HFFc6 (cell line): ENCODE data around the gene IRF5. TPM values are rescaled to one million over a fixed set of nuclear protein-coding genes. Genes with fewer than 3 reads are reported as not detected.
A peak's percentile ranks its signal among the peaks of the same experiment; 100 is the strongest.

Experiments
- DNase-seq: peaks from one replicate; pipeline ENCODE4 v3.0.0-alpha.2; 2018
- H3K27ac Mint-ChIP-seq: 2 replicates; pipeline ENCODE4 v1.8.0; 2020; ENCODE audit warnings: mild to moderate bottlenecking, mixed read lengths
- H3K27me3 Mint-ChIP-seq: 2 replicates; pipeline ENCODE4 v1.8.0; 2021; ENCODE audit warnings: mild to moderate bottlenecking, moderate library complexity, mixed read lengths; ENCODE audit not compliant: insufficient read depth
- H3K36me3 Mint-ChIP-seq: 2 replicates; pipeline ENCODE4 v1.8.0; 2021; ENCODE audit warnings: low read depth, mixed read lengths
- H3K4me1 Mint-ChIP-seq: 2 replicates; pipeline ENCODE4 v1.8.0; 2020; ENCODE audit warnings: low read depth, mixed read lengths
- H3K4me3 Mint-ChIP-seq: 2 replicates; pipeline ENCODE4 v1.8.0; 2020; ENCODE audit warnings: mild to moderate bottlenecking, moderate library complexity, mixed read lengths
- H3K9me3 Mint-ChIP-seq: 2 replicates; pipeline ENCODE4 v1.8.0; 2020; ENCODE audit warnings: mild to moderate bottlenecking, mixed read lengths
- CTCF ChIP-seq: fragments of 200-600 bp; sonication (generic); IDR thresholded peaks from 2 replicates; pipeline ENCODE4 v1.5.0; 2021; ENCODE audit warnings: antibody characterized with exemption, mild to moderate bottlenecking
- total RNA-seq, 6 experiments: library from RNA; stranded (reverse); fragmentation: NEBNext Ultra II Directional; extraction: Animal tissue kit (Norgen Biotek cat#: 25700); gene quantifications; 2 replicates in 1 of 6; 3 replicates in 5 of 6; pipeline ENCODE4 v1.2.3, GENCODE V29; 2021

The IRF5 gene
- total RNA-seq, 6 experiments from 2014 or later = 0.09 TPM; not detected in 5

DNA sequence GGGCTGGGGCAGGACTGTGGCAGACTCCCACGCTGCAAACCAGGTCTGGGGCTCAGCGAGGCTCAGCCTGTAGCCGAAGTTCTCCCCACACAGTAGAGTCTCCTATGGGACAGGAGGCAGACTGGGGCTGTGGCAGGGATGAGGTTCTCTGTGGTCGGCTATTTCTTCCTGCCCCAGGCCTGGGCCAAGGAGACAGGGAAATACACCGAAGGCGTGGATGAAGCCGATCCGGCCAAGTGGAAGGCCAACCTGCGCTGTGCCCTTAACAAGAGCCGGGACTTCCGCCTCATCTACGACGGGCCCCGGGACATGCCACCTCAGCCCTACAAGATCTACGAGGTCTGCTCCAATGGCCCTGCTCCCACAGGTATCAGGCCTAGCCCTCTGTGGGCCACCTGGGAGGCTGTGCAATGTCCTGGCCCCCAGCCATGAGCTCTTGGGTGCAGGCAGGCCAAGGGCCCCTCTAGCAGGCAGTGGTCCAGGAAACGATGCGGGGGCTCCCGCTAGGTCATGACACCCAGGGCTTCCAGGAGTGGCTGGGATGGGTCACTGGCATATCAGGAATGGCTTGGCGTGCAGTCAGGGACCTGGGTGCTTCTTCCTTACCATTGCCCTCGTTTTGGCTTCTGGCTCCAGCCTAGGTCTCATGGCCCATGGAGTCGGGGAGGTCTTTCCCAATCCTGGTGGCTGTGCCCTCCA is 8.1 kb downstream of the IRF5 start:
- DNase-seq = no peak
- no peak for TF ChIP-seq CTCF
- H3K4me3 Mint-ChIP-seq = no peak overlapping the region
- peaks cover 15% of the 10 kb centered on the region for H3K27me3 Mint-ChIP-seq
- H3K4me1 Mint-ChIP-seq = peaks cover 9% of the 10 kb centered on the region; the same call in 1 of the 2 replicates
- H3K9me3 Mint-ChIP-seq = no peaks in the 10 kb centered on the region
- H3K36me3 Mint-ChIP-seq = no peaks in the 10 kb centered on the region
- no peak overlapping the region for H3K27ac Mint-ChIP-seq

GRCh38 chr7:128946936-128947830 is 9.5 kb downstream of the IRF5 start:
- H3K4me1 Mint-ChIP-seq = peaks cover 9% of the 10 kb centered on the region; the same call in 1 of the 2 replicates
- no peak for DNase-seq
- H3K9me3 Mint-ChIP-seq = no peaks in the 10 kb centered on the region
- H3K4me3 Mint-ChIP-seq = no peak overlapping the region
- peaks cover 6% of the 10 kb centered on the region; the same call in 1 of the 2 replicates for H3K36me3 Mint-ChIP-seq
- peaks cover 11% of the 10 kb centered on the region for H3K27me3 Mint-ChIP-seq
- H3K27ac Mint-ChIP-seq = no peak overlapping the region
- peak; percentile 55 for TF ChIP-seq CTCF

GRCh38 chr7:128947854-128948253 is 10.1 kb downstream of the IRF5 start:
- peaks cover 11% of the 10 kb centered on the region for H3K27me3 Mint-ChIP-seq
- TF ChIP-seq CTCF = no peak
- peaks cover 10% of the 10 kb centered on the region; the same call in 1 of the 2 replicates for H3K36me3 Mint-ChIP-seq
- DNase-seq = no peak
- H3K9me3 Mint-ChIP-seq = no peaks in the 10 kb centered on the region
- H3K4me1 Mint-ChIP-seq = peaks cover 9% of the 10 kb centered on the region; the same call in 1 of the 2 replicates
- H3K27ac Mint-ChIP-seq = no peak overlapping the region
- no peak overlapping the region for H3K4me3 Mint-ChIP-seq

DNA sequence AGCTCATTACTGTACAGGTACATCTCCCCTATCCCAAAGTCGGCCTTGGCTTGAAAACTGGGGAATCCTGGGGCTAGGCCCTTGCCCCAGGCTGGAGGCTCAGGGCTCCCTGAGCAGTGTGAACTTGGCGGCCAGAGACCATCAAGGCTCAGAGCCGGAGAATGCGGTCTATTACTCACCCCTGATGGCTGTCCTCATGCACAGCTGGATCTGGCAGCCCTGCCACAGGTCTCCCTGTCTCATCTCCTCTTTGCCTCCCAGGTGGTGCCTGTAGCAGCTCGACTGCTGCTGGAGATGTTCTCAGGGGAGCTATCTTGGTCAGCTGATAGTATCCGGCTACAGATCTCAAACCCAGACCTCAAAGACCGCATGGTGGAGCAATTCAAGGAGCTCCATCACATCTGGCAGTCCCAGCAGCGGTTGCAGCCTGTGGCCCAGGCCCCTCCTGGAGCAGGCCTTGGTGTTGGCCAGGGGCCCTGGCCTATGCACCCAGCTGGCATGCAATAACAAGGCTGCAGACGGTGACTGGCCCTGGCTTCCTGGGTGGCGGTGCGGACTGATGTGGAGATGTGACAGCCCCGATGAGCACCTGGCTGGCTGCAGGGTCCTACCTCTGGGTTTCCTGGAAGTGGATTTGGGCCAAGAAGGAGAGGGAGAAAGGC is 10.7 kb downstream of the IRF5 start:
- no peak for DNase-seq
- no peak overlapping the region for H3K4me3 Mint-ChIP-seq
- H3K4me1 Mint-ChIP-seq = peaks cover 9% of the 10 kb centered on the region; the same call in 1 of the 2 replicates
- H3K27ac Mint-ChIP-seq = no peak overlapping the region
- H3K27me3 Mint-ChIP-seq = peaks cover 11% of the 10 kb centered on the region
- TF ChIP-seq CTCF = no peak
- peaks cover 12% of the 10 kb centered on the region; the same call in 1 of the 2 replicates for H3K36me3 Mint-ChIP-seq
- no peaks in the 10 kb centered on the region for H3K9me3 Mint-ChIP-seq

GRCh38 chr7:128948976-128949760 is 11.4 kb downstream of the IRF5 start:
- DNase-seq = no peak
- Mint-ChIP-seq H3K27ac (no peak overlapping the region), H3K36me3 (peaks cover 17% of the 10 kb centered on the region; the same call in 1 of the 2 replicates), H3K4me1 (peaks cover 9% of the 10 kb centered on the region; the same call in 1 of the 2 replicates), H3K27me3 (peaks cover 11% of the 10 kb centered on the region), H3K4me3 (no peak overlapping the region), H3K9me3 (no peaks in the 10 kb centered on the region)
- no peak for TF ChIP-seq CTCF
